Bronchial epithelial cell (primary cell): Measurements from ENCODE around the gene TBL2. TPM values are rescaled to one million over a fixed set of nuclear protein-coding genes. Genes with fewer than 3 reads are reported as not detected.
"Not testable (repeated sequence)": the region's sequence is repeated elsewhere in the genome, so short reads cannot be mapped to it uniquely, and the experiment has no call there.

Experiments
- DNase-seq: peaks from one replicate; pipeline ENCODE4 v3.0.0-alpha.2; 2010; ENCODE audit warnings: low read depth
- FAIRE-seq: peaks from 2 replicates; lab custom pipeline; 2011; peaks lifted over from hg19 to GRCh38; lab: Jason Lieb, UNC
- H3K27me3 ChIP-seq: 2 replicates; pipeline ENCODE4 v1.5.1; 2011; ENCODE audit warnings: low read length; ENCODE audit not compliant: control insufficient read depth, insufficient read depth
- H3K36me3 ChIP-seq: 2 replicates; pipeline ENCODE4 v1.5.1; 2011; ENCODE audit warnings: low read length; ENCODE audit not compliant: control insufficient read depth, insufficient read depth
- H3K4me3 ChIP-seq: 2 replicates; pipeline ENCODE4 v1.5.1; 2011; ENCODE audit warnings: mild to moderate bottlenecking, low read depth, low read length, control low read depth
- total RNA-seq: library from RNA; depleted of rRNA; stranded (reverse); fragments of >200 nt; gene quantifications from 2 replicates; pipeline ENCODE4 v1.2.1, GENCODE V29; 2014
- TF ChIP-seq, protein P1 (sequence below): IDR thresholded peaks from 2 replicates; pipeline ENCODE4 v1.5.1; 2011; ENCODE audit warnings: mild to moderate bottlenecking, moderate library complexity, low read length, control low read depth, inconsistent platforms; ENCODE audit not compliant: insufficient read depth, severe bottlenecking

The TBL2 gene
- total RNA-seq, 1 donor from 2014 or later = 78.7 TPM

DNA sequence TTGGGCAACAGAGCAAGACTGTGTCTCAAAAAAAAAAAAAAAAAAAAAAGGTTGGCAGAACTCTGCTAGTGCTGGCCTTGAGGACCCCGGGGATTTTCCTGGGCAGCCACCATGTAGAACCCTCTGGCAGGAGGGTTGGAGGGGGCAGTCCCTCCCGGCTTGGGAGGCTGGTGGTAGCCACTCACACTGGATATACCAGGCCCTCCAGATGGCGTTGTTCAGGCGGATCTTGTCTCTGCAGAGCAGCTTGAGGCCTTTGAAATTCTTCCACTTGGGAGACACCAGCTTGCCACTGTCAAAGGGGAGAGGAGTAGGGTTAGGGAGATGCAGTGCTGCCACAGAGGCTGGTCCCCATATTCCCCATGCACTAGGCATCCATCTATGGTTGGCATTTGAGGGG is 37.5 kb upstream of the TBL2 start:
- no peaks in the 10 kb centered on the region for H3K36me3 ChIP-seq
- DNase-seq (no peak), FAIRE-seq (no peak)
- TF ChIP-seq, protein P1, sequence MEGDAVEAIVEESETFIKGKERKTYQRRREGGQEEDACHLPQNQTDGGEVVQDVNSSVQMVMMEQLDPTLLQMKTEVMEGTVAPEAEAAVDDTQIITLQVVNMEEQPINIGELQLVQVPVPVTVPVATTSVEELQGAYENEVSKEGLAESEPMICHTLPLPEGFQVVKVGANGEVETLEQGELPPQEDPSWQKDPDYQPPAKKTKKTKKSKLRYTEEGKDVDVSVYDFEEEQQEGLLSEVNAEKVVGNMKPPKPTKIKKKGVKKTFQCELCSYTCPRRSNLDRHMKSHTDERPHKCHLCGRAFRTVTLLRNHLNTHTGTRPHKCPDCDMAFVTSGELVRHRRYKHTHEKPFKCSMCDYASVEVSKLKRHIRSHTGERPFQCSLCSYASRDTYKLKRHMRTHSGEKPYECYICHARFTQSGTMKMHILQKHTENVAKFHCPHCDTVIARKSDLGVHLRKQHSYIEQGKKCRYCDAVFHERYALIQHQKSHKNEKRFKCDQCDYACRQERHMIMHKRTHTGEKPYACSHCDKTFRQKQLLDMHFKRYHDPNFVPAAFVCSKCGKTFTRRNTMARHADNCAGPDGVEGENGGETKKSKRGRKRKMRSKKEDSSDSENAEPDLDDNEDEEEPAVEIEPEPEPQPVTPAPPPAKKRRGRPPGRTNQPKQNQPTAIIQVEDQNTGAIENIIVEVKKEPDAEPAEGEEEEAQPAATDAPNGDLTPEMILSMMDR = peak; percentile 2
- no peaks in the 10 kb centered on the region for H3K27me3 ChIP-seq
- no peak overlapping the region for H3K4me3 ChIP-seq

DNA sequence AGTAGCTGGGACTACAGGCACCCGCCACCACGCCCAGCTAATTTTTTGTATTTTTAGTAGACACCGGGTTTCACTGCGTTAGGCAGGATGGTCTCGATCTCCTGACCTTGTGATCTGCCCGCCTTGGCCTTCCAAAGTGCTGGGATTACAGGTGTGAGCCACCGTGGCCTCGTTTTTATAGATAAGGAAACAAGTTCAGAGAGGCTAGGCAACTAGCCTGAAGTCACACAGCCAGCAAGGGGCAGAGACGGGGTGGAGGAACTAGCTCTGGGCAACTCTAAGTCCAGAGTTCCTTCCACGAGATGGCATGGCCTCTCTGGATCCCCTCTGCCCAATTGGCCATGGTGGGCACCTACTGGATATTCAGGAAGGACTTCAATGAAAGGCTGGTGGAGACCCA is 36.6 kb upstream of the TBL2 start:
- not testable (repeated sequence) for DNase-seq, H3K4me3 ChIP-seq, H3K27me3 ChIP-seq, FAIRE-seq, H3K36me3 ChIP-seq

DNA sequence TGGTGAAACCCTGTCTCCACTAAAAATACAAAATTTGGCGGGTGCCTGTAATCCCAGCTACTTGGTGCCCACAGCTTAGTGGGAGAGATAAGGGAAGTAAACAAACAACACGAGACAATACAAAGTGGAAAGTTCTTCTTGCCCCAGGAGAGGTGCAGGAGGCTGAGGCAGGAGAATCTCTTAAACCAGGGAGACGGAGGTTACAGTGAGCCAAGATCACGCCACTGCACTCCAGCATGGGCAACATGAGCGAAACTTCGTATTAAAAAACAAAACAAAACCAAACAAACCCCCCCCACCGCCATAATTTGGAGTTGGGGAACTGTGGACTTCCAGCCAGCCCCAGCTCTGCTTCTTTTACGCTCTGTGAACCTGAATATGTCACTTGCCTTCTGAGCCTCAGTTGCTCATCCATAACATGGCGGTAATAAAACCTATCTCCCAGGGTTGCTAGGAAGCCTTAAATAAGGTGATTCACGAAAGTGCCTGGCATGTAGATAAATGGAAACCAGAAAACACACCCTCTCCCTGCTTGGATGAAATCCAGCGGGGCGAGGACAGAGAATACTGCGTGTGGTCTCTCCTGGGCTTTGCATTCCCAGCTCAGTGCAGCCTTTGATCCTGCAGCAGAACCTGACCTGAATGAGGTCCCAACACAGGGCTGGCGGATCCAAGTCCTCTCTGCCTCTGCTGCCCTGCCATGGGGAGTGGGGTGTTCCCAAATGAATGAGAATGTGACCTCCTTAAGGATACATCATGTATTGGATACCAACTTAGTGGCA is 35.8 kb upstream of the TBL2 start:
- no peak for DNase-seq
- Histone ChIP-seq H3K36me3 (no peaks in the 10 kb centered on the region), H3K27me3 (no peaks in the 10 kb centered on the region), H3K4me3 (no peak overlapping the region)
- TF ChIP-seq, protein P1 = no peak
- FAIRE-seq = no peak

DNA sequence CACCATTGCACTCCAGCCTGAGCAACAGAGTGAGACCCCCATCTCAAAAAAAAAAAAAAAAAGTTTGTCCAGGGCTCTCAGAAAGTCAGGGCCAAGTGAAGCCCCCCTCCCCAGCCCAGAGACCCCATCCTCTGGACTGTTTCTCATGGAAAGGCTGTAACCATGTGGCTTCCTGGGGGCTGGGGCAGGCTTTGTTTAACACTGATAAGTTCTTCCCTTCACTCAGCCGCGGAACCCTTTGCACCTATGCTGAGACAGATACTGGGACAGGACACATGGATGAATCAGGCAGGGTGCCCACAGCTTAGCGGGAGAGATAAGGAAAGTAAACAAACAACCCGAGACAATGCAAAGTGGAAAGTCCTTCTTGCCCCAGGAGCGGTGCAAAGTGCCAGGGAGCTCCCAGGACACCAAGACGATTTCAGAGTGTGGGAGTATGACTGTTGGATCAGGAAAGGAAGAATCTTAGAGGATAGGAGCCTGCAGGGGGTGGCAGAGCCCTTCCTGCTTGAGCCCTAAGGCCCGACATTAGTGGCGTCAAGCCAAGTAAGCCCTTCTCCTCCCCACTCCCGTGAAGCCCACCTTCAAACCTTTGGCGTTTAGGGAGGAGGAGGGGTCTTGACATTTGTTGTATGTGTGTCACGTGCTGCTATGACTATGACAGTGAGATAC is 34.4 kb upstream of the TBL2 start:
- DNase-seq (peak; percentile 61), FAIRE-seq (no peak)
- Histone ChIP-seq H3K36me3 (no peaks in the 10 kb centered on the region), H3K4me3 (no peak overlapping the region), H3K27me3 (no peaks in the 10 kb centered on the region)
- TF ChIP-seq, protein P1 = no peak

DNA sequence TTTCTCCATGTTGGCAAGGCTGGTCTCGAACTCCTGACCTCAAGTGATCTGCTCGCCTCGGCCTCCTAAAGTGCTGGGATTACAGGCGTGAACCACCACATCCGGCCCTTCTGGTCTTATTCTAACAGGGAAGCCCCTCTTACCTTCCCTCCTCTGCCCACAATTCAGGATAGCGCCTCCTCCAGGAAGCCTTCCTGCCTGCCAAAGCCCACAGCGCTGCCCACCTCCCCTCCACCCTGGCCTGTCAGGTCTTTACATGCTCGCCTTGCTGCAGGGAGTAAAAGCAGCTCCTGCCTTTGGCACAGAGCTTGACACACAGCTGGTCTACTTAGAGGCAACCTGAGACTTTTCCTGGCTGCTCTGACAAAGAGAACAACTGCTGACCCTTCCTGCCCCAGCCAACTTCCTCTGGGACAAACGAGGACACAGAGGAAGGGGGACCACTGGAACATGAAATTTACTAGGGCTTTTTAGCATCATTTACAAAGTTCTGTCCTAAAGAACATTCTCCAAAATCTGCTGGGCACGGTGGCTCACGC is 32.7 kb upstream of the TBL2 start:
- Histone ChIP-seq H3K36me3 (no peaks in the 10 kb centered on the region), H3K27me3 (no peaks in the 10 kb centered on the region), H3K4me3 (no peak overlapping the region)
- TF ChIP-seq, protein P1 = no peak
- DNase-seq = no peak
- no peak for FAIRE-seq

DNA sequence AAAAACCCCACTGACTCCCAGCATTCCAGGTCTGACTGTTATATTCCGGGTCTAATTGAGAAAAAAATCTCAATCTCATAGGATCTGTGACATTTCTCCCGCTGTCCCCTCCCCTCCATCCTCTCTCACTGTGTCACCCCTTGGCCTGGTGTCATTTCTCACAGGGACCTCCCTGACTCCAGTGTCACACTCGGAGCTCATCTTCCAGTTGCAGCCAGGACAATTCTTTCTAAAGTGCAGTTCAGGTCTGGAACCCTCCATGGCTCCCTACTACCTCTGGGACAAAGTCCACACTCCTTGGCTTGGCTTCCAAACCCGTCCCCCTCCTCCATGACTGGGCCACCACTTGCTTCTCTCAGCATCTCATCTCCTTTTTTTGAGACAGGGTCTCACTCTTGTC is 31.7 kb upstream of the TBL2 start:
- FAIRE-seq (no peak), DNase-seq (no peak)
- H3K36me3 ChIP-seq = no peaks in the 10 kb centered on the region
- H3K27me3 ChIP-seq = peaks cover 2% of the 10 kb centered on the region
- TF ChIP-seq, protein P1 = no peak
- H3K4me3 ChIP-seq = no peak overlapping the region

DNA sequence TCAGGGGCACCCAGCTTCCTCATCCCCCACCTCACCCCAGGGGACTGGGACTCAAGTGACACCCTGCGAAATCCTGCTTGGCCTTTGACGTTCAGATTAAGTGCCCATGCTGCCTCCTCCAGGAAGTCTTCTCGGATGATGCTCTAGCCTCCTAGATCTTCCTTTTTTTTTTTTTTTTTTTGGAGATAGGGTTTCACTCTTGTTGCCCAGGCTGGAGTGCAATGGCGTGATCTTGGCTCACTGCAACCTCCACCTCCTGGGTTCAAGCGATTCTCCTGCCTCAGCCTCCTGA is 29.3 kb upstream of the TBL2 start:
- DNase-seq, FAIRE-seq, H3K27me3 ChIP-seq, H3K36me3 ChIP-seq, H3K4me3 ChIP-seq: not testable (repeated sequence)
